BJ (cell line): ENCODE data around the gene PQBP1. TPM values are rescaled to one million over a fixed set of nuclear protein-coding genes. Genes with fewer than 3 reads are reported as not detected.
A peak's percentile ranks its signal among the peaks of the same experiment; 100 is the strongest.
"Not testable (repeated sequence)": the region's sequence is repeated elsewhere in the genome, so short reads cannot be mapped to it uniquely, and the experiment has no call there.

ENCODE experiments used
- CTCF ChIA-PET: fragments of 350-600 bp; formaldehyde crosslinking; extraction: SDS; loops from one replicate; lab custom pipeline; 2021; ENCODE audit warnings: antibody characterized with exemption, inconsistent platforms; lab: Yijun Ruan, JAX
- POLR2A ChIA-PET: fragments of 300-600 bp; sonication (Branson Sonifier 250); formaldehyde crosslinking; extraction: SDS; loops from one replicate; lab custom pipeline; 2021; ENCODE audit warnings: antibody characterized with exemption; lab: Charles Lee
- DNase-seq: peaks from one replicate; pipeline ENCODE4 v3.0.0-alpha.2; 2011; ENCODE audit warnings: low read depth
- H3K27me3 ChIP-seq: 2 replicates; pipeline ENCODE4 v1.6.0; 2011; ENCODE audit warnings: low read length; ENCODE audit not compliant: control insufficient read depth, insufficient read depth
- H3K36me3 ChIP-seq: 2 replicates; pipeline ENCODE4 v1.5.1; 2011; ENCODE audit warnings: low read length; ENCODE audit not compliant: control insufficient read depth, insufficient read depth
- H3K4me3 ChIP-seq: 2 replicates; pipeline ENCODE4 v1.5.1; 2011; ENCODE audit warnings: low read depth, mild to moderate bottlenecking, control low read depth, low read length
- CTCF ChIP-seq: IDR thresholded peaks from 2 replicates; pipeline ENCODE4 v1.5.1; 2011; ENCODE audit warnings: low read depth, mild to moderate bottlenecking, control low read depth, inconsistent platforms, low read length, moderate library complexity; ENCODE audit not compliant: insufficient read depth
- polyA minus RNA-seq: library from RNA; depleted of rRNA, polyadenylated mRNA; stranded (reverse); fragments of >200 nt; gene quantifications from 2 replicates; pipeline ENCODE4 v1.2.3, GENCODE V29; 2011; rRNA and poly(A)+ RNA removed
- polyA plus RNA-seq: library from polyadenylated mRNA; depleted of rRNA; stranded (reverse); fragments of >200 nt; gene quantifications from 2 replicates; pipeline ENCODE4 v1.2.3, GENCODE V29; 2011; rRNA removed

The PQBP1 gene, protein sequence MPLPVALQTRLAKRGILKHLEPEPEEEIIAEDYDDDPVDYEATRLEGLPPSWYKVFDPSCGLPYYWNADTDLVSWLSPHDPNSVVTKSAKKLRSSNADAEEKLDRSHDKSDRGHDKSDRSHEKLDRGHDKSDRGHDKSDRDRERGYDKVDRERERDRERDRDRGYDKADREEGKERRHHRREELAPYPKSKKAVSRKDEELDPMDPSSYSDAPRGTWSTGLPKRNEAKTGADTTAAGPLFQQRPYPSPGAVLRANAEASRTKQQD
- 63.8 and 89.6 TPM in 2 replicates for polyA plus RNA-seq
- 32.0 and 36.7 TPM in 2 replicates for polyA minus RNA-seq

- H3K36me3 ChIP-seq: peaks cover 13% of the 10 kb centered on the region; the same call in 1 of the 2 replicates
- CTCF ChIA-PET: interaction anchor here (1.2 kb wide), 1 partner anchor 146 kb away, joined by 3 read pairs; the partner anchor contains the start of gene TFE3
Observed at GRCh38 chrX:48897625-48898306, at the start of gene PQBP1, which contains the start of gene TIMM17B. Gene PQBP1 (plus strand): TSS chrX:48897930. CDS start chrX:48898510, 580 bp downstream. Gene TIMM17B (minus strand): TSS chrX:48897768. CDS start chrX:48897749, 19 bp downstream.

GRCh38 chrX:48848847-48849246 lies 48.9 kb upstream of the PQBP1 start:
- H3K27me3 ChIP-seq: no peaks in the 10 kb centered on the region
- no peak for DNase-seq
- no peaks in the 10 kb centered on the region for H3K36me3 ChIP-seq
- no peak overlapping the region for H3K4me3 ChIP-seq
- POLR2A ChIA-PET: no interaction called here
- no peak for TF ChIP-seq CTCF
- CTCF ChIA-PET: no interaction called here

More at GRCh38 chrX:48897625-48898306, at the start of gene PQBP1, which contains the start of gene TIMM17B:
- Histone ChIP-seq H3K27me3 (no peaks in the 10 kb centered on the region), H3K4me3 (peak within 1 kb of the TSS; percentile 79)
- no peak for TF ChIP-seq CTCF
- DNase-seq: peak; percentile 81
- POLR2A ChIA-PET: interaction anchor here (0.5 to 1.2 kb wide), 2 partner anchors 47 to 96 kb away, joined by 3 read pairs; partner anchors contain the start of gene HDAC6

DNA sequence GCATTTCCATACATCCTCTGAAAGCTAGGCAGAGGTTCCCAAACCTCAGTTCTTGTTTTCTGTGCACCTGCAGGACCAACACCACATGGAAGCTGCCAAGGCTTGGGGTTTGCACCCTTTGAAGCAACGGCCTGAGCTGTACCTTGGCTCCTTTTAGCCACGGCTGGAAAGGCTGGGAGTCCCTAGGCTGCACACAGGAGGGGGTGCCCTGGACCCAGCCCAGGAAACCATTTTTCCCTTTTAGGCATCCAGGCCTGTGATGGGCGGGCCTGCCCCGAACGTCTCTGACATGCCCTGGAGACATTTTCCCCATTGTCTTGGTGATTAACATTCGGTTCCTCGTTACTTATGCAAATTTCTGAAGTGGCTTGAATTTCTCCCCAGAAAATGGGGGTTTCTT lies 44.9 kb upstream of the PQBP1 start:
- H3K36me3 ChIP-seq: no peaks in the 10 kb centered on the region
- H3K4me3 ChIP-seq: no peak overlapping the region
- ChIA-PET POLR2A (no interaction called here), CTCF (interaction anchor here (0.6 kb wide), 1 partner anchor 247 kb away, joined by 3 read pairs; no protein-coding TSS in a partner anchor)
- no peak for DNase-seq
- no peak for TF ChIP-seq CTCF
- no peaks in the 10 kb centered on the region for H3K27me3 ChIP-seq

GRCh38 chrX:48853494-48853893 lies 44.2 kb upstream of the PQBP1 start:
- H3K36me3 ChIP-seq, CTCF ChIA-PET, POLR2A ChIA-PET, DNase-seq, H3K4me3 ChIP-seq, H3K27me3 ChIP-seq: not testable (repeated sequence)

DNA sequence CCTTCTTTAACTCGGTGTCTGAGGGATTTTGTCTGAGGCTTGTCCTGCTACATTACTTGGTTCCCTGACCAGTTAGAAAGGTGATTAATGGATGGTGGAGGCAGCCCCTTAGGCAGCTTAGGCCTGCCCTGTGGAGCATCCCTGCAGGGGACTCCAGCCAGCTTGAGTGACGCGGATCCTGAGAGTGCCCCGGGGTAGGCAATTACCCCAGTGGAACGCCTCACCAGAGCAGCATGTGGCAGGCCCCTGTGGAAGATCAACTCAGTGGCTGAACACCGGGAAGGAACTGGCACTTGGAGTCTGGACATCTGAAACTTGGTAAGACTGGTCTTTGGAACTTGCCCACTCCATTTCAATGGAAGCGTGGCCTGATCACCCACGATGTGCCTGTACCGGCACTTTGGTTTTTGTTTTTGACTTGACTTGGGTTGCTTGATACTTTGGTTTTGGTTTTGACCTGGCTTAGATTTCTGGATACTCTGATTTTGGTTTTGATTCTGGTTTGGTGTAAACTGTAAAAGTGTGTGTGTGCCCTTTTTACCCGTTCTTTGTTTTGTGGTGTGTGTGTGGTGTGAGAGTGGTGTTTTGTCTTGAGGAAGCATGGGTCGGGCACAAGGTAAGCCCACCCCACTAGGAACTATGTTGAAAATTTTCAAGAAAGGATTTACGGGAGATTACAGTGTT lies 43.5 kb upstream of the PQBP1 start:
- POLR2A ChIA-PET, DNase-seq, H3K4me3 ChIP-seq, H3K27me3 ChIP-seq, CTCF ChIA-PET, H3K36me3 ChIP-seq: not testable (repeated sequence)
